ENCODE measurements around the gene VPS11.

- no peak for TF ChIP-seq CTBP1 (IDR thresholded peaks at IDR 0.05; ENCODE audit: borderline replicate concordance)
- TF ChIP-seq FOXM1 (IDR thresholded peaks at IDR 0.05; ENCODE audit: borderline replicate concordance), result peak; percentile 92
- peak; percentile 60; the same call in 1 of the 2 replicates for TF ChIP-seq ARNT (IDR thresholded peaks at IDR 0.05)
Measured at GRCh38 chr11:119095066-119095880, 27.7 kb downstream of the VPS11 start.

Measured in HEK293T (cell line).